ENCODE results near the gene EPB41L1.
A peak's percentile ranks its signal among the peaks of the same experiment; 100 is the strongest.

Gene EPB41L1

GRCh38 chr20:36154700-36155628 lies at the start of gene EPB41L1:
EPB41L1 (plus strand) TSS chr20:36154740; CDS start chr20:36173778, 19,038 bp downstream.
- no peaks in the 10 kb centered on the region for H3K9me3 ChIP-seq (ENCODE audit: control insufficient read depth in 2 of 2, low read length in 2 of 2)
- peak within 1 kb of the TSS; percentile 66 to 75 for H3K9ac ChIP-seq (ENCODE audit: low read length in 2 of 2)
- peaks cover 36% of the 10 kb centered on the region for H3K4me1 ChIP-seq (ENCODE audit: control insufficient read depth, insufficient read depth, low read length)
- no peaks in the 10 kb centered on the region for H3K36me3 ChIP-seq (ENCODE audit: control insufficient read depth in 2 of 2, insufficient read depth in 2 of 2, low read length in 2 of 2)
- peak within 1 kb of the TSS; percentile 58 for H3K27ac ChIP-seq (ENCODE audit: low read length)
- H3K4me3 ChIP-seq (ENCODE audit: low read length in 2 of 2), result peak within 1 kb of the TSS; percentile 78 to 86
- H3K27me3 ChIP-seq (ENCODE audit: control insufficient read depth in 1 of 2, insufficient read depth in 2 of 2, low read length in 2 of 2), result no peaks in the 10 kb centered on the region

- H3K9me3 ChIP-seq (ENCODE audit: control insufficient read depth in 2 of 2, low read length in 2 of 2), result no peaks in the 10 kb centered on the region
- no peak overlapping the region for H3K9ac ChIP-seq (ENCODE audit: low read length in 2 of 2)
- no peaks in the 10 kb centered on the region for H3K36me3 ChIP-seq (ENCODE audit: control insufficient read depth in 2 of 2, insufficient read depth in 2 of 2, low read length in 2 of 2)
- peaks cover 5% of the 10 kb centered on the region for H3K4me1 ChIP-seq (ENCODE audit: control insufficient read depth, insufficient read depth, low read length)
- no peaks in the 10 kb centered on the region for H3K27me3 ChIP-seq (ENCODE audit: control insufficient read depth in 1 of 2, insufficient read depth in 2 of 2, low read length in 2 of 2)
- H3K27ac ChIP-seq (ENCODE audit: low read length), result no peak overlapping the region
- no peak overlapping the region for H3K4me3 ChIP-seq (ENCODE audit: low read length in 2 of 2)
These were observed 49.7 kb upstream of the EPB41L1 start for GRCh38 chr20:36104856-36105255.

GRCh38 chr20:36105711-36106226 lies 48.8 kb upstream of the EPB41L1 start:
- H3K27ac ChIP-seq (ENCODE audit: low read length), result no peak overlapping the region
- H3K9ac ChIP-seq (ENCODE audit: low read length in 2 of 2), result no peak overlapping the region
- H3K27me3 ChIP-seq (ENCODE audit: control insufficient read depth in 1 of 2, insufficient read depth in 2 of 2, low read length in 2 of 2), result no peaks in the 10 kb centered on the region
- peaks cover 5% of the 10 kb centered on the region for H3K4me1 ChIP-seq (ENCODE audit: control insufficient read depth, insufficient read depth, low read length)
- no peaks in the 10 kb centered on the region for H3K36me3 ChIP-seq (ENCODE audit: control insufficient read depth in 2 of 2, insufficient read depth in 2 of 2, low read length in 2 of 2)
- H3K9me3 ChIP-seq (ENCODE audit: control insufficient read depth in 2 of 2, low read length in 2 of 2), result no peaks in the 10 kb centered on the region
- no peak overlapping the region for H3K4me3 ChIP-seq (ENCODE audit: low read length in 2 of 2)

- Histone ChIP-seq H3K36me3 (ENCODE audit: control insufficient read depth in 2 of 2, insufficient read depth in 2 of 2, low read length in 2 of 2) (no peaks in the 10 kb centered on the region), H3K9ac (ENCODE audit: low read length in 2 of 2) (no peak overlapping the region), H3K27ac (ENCODE audit: low read length) (no peak overlapping the region), H3K4me1 (ENCODE audit: control insufficient read depth, insufficient read depth, low read length) (peaks cover 3% of the 10 kb centered on the region), H3K9me3 (ENCODE audit: control insufficient read depth in 2 of 2, low read length in 2 of 2) (no peaks in the 10 kb centered on the region), H3K4me3 (ENCODE audit: low read length in 2 of 2) (no peak overlapping the region), H3K27me3 (ENCODE audit: control insufficient read depth in 1 of 2, insufficient read depth in 2 of 2, low read length in 2 of 2) (no peaks in the 10 kb centered on the region)
These were observed 47.9 kb upstream of the EPB41L1 start for GRCh38 chr20:36106606-36107005.

GRCh38 chr20:36107881-36108280 lies 46.7 kb upstream of the EPB41L1 start:
- Histone ChIP-seq H3K27ac (ENCODE audit: low read length) (no peak overlapping the region), H3K36me3 (ENCODE audit: control insufficient read depth in 2 of 2, insufficient read depth in 2 of 2, low read length in 2 of 2) (no peaks in the 10 kb centered on the region), H3K4me3 (ENCODE audit: low read length in 2 of 2) (no peak overlapping the region), H3K9ac (ENCODE audit: low read length in 2 of 2) (no peak overlapping the region), H3K27me3 (ENCODE audit: control insufficient read depth in 1 of 2, insufficient read depth in 2 of 2, low read length in 2 of 2) (peaks cover 0 to 1% of the 10 kb centered on the region in 2 donors), H3K9me3 (ENCODE audit: control insufficient read depth in 2 of 2, low read length in 2 of 2) (no peaks in the 10 kb centered on the region), H3K4me1 (ENCODE audit: control insufficient read depth, insufficient read depth, low read length) (no peaks in the 10 kb centered on the region)

- no peaks in the 10 kb centered on the region for H3K36me3 ChIP-seq (ENCODE audit: control insufficient read depth in 2 of 2, insufficient read depth in 2 of 2, low read length in 2 of 2)
- H3K4me1 ChIP-seq (ENCODE audit: control insufficient read depth, insufficient read depth, low read length), result no peaks in the 10 kb centered on the region
- H3K9ac ChIP-seq (ENCODE audit: low read length in 2 of 2), result no peak overlapping the region
- H3K27ac ChIP-seq (ENCODE audit: low read length), result no peak overlapping the region
- peaks cover 0 to 3% of the 10 kb centered on the region in 2 donors for H3K27me3 ChIP-seq (ENCODE audit: control insufficient read depth in 1 of 2, insufficient read depth in 2 of 2, low read length in 2 of 2)
- H3K4me3 ChIP-seq (ENCODE audit: low read length in 2 of 2), result no peak overlapping the region
- H3K9me3 ChIP-seq (ENCODE audit: control insufficient read depth in 2 of 2, low read length in 2 of 2), result no peaks in the 10 kb centered on the region
These were observed 45.1 kb upstream of the EPB41L1 start for GRCh38 chr20:36109251-36109947.

GRCh38 chr20:36110994-36111393 lies 43.5 kb upstream of the EPB41L1 start:
- Histone ChIP-seq H3K4me1 (ENCODE audit: control insufficient read depth, insufficient read depth, low read length) (no peaks in the 10 kb centered on the region), H3K9ac (ENCODE audit: low read length in 2 of 2) (no peak overlapping the region), H3K27ac (ENCODE audit: low read length) (no peak overlapping the region), H3K4me3 (ENCODE audit: low read length in 2 of 2) (no peak overlapping the region), H3K27me3 (ENCODE audit: control insufficient read depth in 1 of 2, insufficient read depth in 2 of 2, low read length in 2 of 2) (peaks cover 0 to 3% of the 10 kb centered on the region in 2 donors), H3K9me3 (ENCODE audit: control insufficient read depth in 2 of 2, low read length in 2 of 2) (no peaks in the 10 kb centered on the region), H3K36me3 (ENCODE audit: control insufficient read depth in 2 of 2, insufficient read depth in 2 of 2, low read length in 2 of 2) (no peaks in the 10 kb centered on the region)

GRCh38 chr20:36112112-36112511 lies 42.4 kb upstream of the EPB41L1 start:
- Histone ChIP-seq H3K36me3 (ENCODE audit: control insufficient read depth in 2 of 2, insufficient read depth in 2 of 2, low read length in 2 of 2) (no peaks in the 10 kb centered on the region), H3K9me3 (ENCODE audit: control insufficient read depth in 2 of 2, low read length in 2 of 2) (no peaks in the 10 kb centered on the region), H3K27ac (ENCODE audit: low read length) (no peak overlapping the region), H3K9ac (ENCODE audit: low read length in 2 of 2) (no peak overlapping the region), H3K4me1 (ENCODE audit: control insufficient read depth, insufficient read depth, low read length) (no peaks in the 10 kb centered on the region), H3K4me3 (ENCODE audit: low read length in 2 of 2) (no peak overlapping the region), H3K27me3 (ENCODE audit: control insufficient read depth in 1 of 2, insufficient read depth in 2 of 2, low read length in 2 of 2) (peaks cover 0 to 3% of the 10 kb centered on the region in 2 donors)

- Histone ChIP-seq H3K9me3 (ENCODE audit: control insufficient read depth in 2 of 2, low read length in 2 of 2) (no peaks in the 10 kb centered on the region), H3K27me3 (ENCODE audit: control insufficient read depth in 1 of 2, insufficient read depth in 2 of 2, low read length in 2 of 2) (peaks cover 0 to 3% of the 10 kb centered on the region in 2 donors), H3K4me3 (ENCODE audit: low read length in 2 of 2) (no peak overlapping the region), H3K4me1 (ENCODE audit: control insufficient read depth, insufficient read depth, low read length) (no peaks in the 10 kb centered on the region), H3K36me3 (ENCODE audit: control insufficient read depth in 2 of 2, insufficient read depth in 2 of 2, low read length in 2 of 2) (no peaks in the 10 kb centered on the region), H3K9ac (ENCODE audit: low read length in 2 of 2) (no peak overlapping the region), H3K27ac (ENCODE audit: low read length) (no peak overlapping the region)
These were observed 41.5 kb upstream of the EPB41L1 start for GRCh38 chr20:36113036-36113435.

- H3K4me3 ChIP-seq (ENCODE audit: low read length in 2 of 2), result no peak overlapping the region
- H3K27ac ChIP-seq (ENCODE audit: low read length), result no peak overlapping the region
These were observed 40.8 kb upstream of the EPB41L1 start for GRCh38 chr20:36113566-36114250.

More at GRCh38 chr20:36113566-36114250, 40.8 kb upstream of the EPB41L1 start:
- no peak overlapping the region for H3K9ac ChIP-seq (ENCODE audit: low read length in 2 of 2)
- H3K27me3 ChIP-seq (ENCODE audit: control insufficient read depth in 1 of 2, insufficient read depth in 2 of 2, low read length in 2 of 2), result peaks cover 0 to 3% of the 10 kb centered on the region in 2 donors
- no peaks in the 10 kb centered on the region for H3K9me3 ChIP-seq (ENCODE audit: control insufficient read depth in 2 of 2, low read length in 2 of 2)
- no peaks in the 10 kb centered on the region for H3K4me1 ChIP-seq (ENCODE audit: control insufficient read depth, insufficient read depth, low read length)
- H3K36me3 ChIP-seq (ENCODE audit: control insufficient read depth in 2 of 2, insufficient read depth in 2 of 2, low read length in 2 of 2), result no peaks in the 10 kb centered on the region
